Thyroid gland (tissue), 4 donors: ENCODE results near the gene TEX13B.
A peak's percentile ranks its signal among the peaks of the same experiment; 100 is the strongest.

ENCODE experiments used
- POLR2A ChIP-seq, 2 donors: fragments of 450-650 bp; IDR thresholded peaks; one replicate each; pipeline ENCODE4 v1.6.1; 2017; ENCODE audit warnings: antibody characterized with exemption in 2 of 2, mild to moderate bottlenecking in 2 of 2, moderate library complexity in 1 of 2
- TF ChIP-seq, protein P1 (sequence below), 6 experiments: fragments of 200-600 bp in 3 of 6; fragments of 450-650 bp in 3 of 6; sonication (generic) in 3 of 6; IDR thresholded peaks; one replicate each; pipeline ENCODE4 v1.5.1; 2016 to 2019; ENCODE audit warnings: antibody characterized with exemption in 6 of 6, mild to moderate bottlenecking in 2 of 6, inconsistent platforms in 1 of 6, moderate library complexity in 1 of 6

- TF ChIP-seq, protein P1, sequence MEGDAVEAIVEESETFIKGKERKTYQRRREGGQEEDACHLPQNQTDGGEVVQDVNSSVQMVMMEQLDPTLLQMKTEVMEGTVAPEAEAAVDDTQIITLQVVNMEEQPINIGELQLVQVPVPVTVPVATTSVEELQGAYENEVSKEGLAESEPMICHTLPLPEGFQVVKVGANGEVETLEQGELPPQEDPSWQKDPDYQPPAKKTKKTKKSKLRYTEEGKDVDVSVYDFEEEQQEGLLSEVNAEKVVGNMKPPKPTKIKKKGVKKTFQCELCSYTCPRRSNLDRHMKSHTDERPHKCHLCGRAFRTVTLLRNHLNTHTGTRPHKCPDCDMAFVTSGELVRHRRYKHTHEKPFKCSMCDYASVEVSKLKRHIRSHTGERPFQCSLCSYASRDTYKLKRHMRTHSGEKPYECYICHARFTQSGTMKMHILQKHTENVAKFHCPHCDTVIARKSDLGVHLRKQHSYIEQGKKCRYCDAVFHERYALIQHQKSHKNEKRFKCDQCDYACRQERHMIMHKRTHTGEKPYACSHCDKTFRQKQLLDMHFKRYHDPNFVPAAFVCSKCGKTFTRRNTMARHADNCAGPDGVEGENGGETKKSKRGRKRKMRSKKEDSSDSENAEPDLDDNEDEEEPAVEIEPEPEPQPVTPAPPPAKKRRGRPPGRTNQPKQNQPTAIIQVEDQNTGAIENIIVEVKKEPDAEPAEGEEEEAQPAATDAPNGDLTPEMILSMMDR (IDR thresholded peaks at IDR 0.05), result peak in 4 of 6 experiments; percentile 13 to 48 (median 32)
- TF ChIP-seq POLR2A (IDR thresholded peaks at IDR 0.05), result no peak
Observed at GRCh38 chrX:108001218-108001814, 19.1 kb upstream of the TEX13B start.
